Measurements from ENCODE around the gene SULT1C2. TPM values are rescaled to one million over a fixed set of nuclear protein-coding genes. Genes with fewer than 3 reads are reported as not detected.

Gene SULT1C2
- total RNA-seq, 4 donors from 2014 or later, result 1.3 to 2.0 TPM; not detected in 2

DNA sequence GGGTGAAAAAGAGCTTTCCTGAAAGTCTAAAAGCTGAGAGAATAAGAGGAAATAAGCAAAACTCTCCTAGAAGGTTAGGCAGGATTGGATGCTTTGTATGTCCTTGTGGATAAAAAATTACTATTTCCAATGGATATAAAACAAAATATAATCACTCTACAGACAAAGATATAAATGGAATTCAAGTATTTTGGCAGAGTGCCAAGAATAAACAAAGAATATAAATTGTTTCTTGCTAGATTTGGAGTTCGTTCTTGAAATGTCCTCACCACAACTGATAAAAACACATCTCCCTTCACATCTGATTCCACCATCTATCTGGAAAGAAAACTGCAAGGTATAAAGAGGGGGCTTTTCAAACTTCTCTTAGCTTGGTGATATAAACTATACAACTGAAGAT lies 35.6 kb upstream of the SULT1C2 start:
- no peak for DNase-seq (ENCODE audit: low spot score in 2 of 2)
- H3K4me1 ChIP-seq, result no peaks in the 10 kb centered on the region
- WGBS, 2 donors, result 3 to 9% methylated on average over 1 of the region's 1 CpG

DNA sequence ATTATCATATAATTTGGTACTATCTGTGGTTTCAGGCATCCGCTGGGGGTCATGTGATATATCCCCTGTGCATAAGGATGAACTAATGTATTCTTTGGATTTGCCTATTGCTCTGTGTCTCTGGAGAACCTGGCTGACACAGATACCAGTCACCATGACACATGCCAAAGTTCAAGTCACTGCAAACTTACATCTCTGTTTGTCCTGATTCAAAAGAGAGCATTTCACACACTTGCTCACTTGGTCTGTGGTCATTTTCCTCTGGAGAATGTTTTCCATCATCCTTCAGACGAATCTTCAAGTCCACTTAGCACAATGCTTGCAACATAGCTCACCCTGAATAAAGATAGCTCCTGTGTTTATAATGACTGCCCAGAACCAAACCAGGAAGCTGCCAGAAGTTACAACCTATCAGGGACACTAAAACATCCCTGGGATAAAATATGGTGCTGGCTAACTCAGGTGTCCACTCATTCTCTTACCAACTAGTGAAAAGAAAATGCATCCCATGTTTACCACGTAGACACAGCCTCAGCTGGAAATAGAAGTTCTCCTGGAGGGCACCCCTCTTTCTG lies 30.9 kb upstream of the SULT1C2 start:
- Histone ChIP-seq H3K9me3 (no peaks in the 10 kb centered on the region), H3K4me3 (no peak overlapping the region), H3K36me3 (no peaks in the 10 kb centered on the region), H3K4me1 (no peaks in the 10 kb centered on the region), H3K27me3 (no peaks in the 10 kb centered on the region), H3K27ac (no peak overlapping the region)
- TF ChIP-seq, protein P1, sequence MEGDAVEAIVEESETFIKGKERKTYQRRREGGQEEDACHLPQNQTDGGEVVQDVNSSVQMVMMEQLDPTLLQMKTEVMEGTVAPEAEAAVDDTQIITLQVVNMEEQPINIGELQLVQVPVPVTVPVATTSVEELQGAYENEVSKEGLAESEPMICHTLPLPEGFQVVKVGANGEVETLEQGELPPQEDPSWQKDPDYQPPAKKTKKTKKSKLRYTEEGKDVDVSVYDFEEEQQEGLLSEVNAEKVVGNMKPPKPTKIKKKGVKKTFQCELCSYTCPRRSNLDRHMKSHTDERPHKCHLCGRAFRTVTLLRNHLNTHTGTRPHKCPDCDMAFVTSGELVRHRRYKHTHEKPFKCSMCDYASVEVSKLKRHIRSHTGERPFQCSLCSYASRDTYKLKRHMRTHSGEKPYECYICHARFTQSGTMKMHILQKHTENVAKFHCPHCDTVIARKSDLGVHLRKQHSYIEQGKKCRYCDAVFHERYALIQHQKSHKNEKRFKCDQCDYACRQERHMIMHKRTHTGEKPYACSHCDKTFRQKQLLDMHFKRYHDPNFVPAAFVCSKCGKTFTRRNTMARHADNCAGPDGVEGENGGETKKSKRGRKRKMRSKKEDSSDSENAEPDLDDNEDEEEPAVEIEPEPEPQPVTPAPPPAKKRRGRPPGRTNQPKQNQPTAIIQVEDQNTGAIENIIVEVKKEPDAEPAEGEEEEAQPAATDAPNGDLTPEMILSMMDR (IDR thresholded peaks at IDR 0.05), result no peak
- no peak for TF ChIP-seq EP300 (IDR thresholded peaks at IDR 0.05)
- TF ChIP-seq POLR2A (IDR thresholded peaks at IDR 0.05), result no peak
- no peak for DNase-seq (ENCODE audit: low spot score in 2 of 2)
- WGBS, 2 donors, result 64 to 78% methylated on average over 3 of the region's 3 CpGs

More for the DNA sequence above, 35.6 kb upstream of the SULT1C2 start:
- Histone ChIP-seq H3K36me3 (no peaks in the 10 kb centered on the region), H3K27ac (no peak overlapping the region), H3K4me3 (no peak overlapping the region), H3K9me3 (no peaks in the 10 kb centered on the region), H3K27me3 (no peaks in the 10 kb centered on the region)
- no peak for TF ChIP-seq EP300 (IDR thresholded peaks at IDR 0.05)
- no peak for TF ChIP-seq POLR2A (IDR thresholded peaks at IDR 0.05)
- TF ChIP-seq, protein P1 (IDR thresholded peaks at IDR 0.05), result no peak

DNA sequence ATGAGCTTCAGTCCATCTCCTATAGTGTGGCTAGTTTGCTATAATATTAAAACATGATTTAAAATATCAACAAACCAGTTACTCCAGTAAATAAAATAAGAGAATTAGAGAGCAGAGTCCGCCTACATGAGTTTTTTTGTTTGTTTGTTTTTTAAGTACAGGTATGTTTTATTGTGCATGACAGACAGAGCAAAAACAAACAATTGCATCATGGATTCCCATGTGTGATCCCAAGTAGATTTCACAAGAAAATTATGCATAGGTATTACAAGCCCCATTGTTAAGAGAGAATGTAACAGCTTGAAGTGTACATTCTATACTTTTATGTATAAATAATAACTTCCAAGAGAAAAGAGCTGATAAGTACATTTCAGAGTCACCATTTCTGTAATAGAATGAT lies 27.9 kb upstream of the SULT1C2 start:
- TF ChIP-seq EP300 (IDR thresholded peaks at IDR 0.05) (no peak), POLR2A (IDR thresholded peaks at IDR 0.05) (no peak)
- TF ChIP-seq, protein P1 (IDR thresholded peaks at IDR 0.05), result no peak
- Histone ChIP-seq H3K36me3 (no peaks in the 10 kb centered on the region), H3K27ac (no peak overlapping the region), H3K27me3 (no peaks in the 10 kb centered on the region), H3K9me3 (no peaks in the 10 kb centered on the region), H3K4me1 (no peaks in the 10 kb centered on the region), H3K4me3 (no peak overlapping the region)
- 87 to 94% methylated on average over 1 of the region's 1 CpG for WGBS, 2 donors
- no peak for DNase-seq (ENCODE audit: low spot score in 2 of 2)

DNA sequence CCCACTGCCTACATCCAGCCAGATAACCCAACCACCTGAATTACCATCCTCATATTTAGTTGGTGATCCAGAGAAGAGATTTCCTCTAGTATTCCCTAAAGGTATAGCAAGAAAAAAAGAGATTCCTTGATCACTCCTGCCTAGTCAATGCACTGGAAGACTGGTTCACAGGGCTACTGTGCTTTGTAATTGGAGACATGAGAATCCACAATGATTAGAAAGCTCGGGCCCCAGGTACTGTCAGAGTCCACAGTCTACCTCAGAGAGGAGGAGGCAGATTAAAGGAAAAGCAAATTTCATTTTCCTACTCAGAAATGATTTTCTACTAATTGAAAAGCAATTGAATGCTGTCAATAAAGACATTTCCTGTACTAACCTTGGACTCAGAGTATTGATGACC lies 26.7 kb upstream of the SULT1C2 start:
- TF ChIP-seq, protein P1 (IDR thresholded peaks at IDR 0.05), result no peak
- no peak for TF ChIP-seq EP300 (IDR thresholded peaks at IDR 0.05)
- no peak for TF ChIP-seq POLR2A (IDR thresholded peaks at IDR 0.05)
- DNase-seq (ENCODE audit: low spot score in 2 of 2), result no peak
- 75 to 81% methylated on average over 1 of the region's 1 CpG for WGBS, 2 donors
- no peaks in the 10 kb centered on the region for H3K27me3 ChIP-seq
- no peak overlapping the region for H3K27ac ChIP-seq
- H3K9me3 ChIP-seq, result no peaks in the 10 kb centered on the region
- no peak overlapping the region for H3K4me3 ChIP-seq
- peaks cover 0 to 7% (median 0%) of the 10 kb centered on the region in 4 donors for H3K4me1 ChIP-seq
- H3K36me3 ChIP-seq, result no peaks in the 10 kb centered on the region

DNA sequence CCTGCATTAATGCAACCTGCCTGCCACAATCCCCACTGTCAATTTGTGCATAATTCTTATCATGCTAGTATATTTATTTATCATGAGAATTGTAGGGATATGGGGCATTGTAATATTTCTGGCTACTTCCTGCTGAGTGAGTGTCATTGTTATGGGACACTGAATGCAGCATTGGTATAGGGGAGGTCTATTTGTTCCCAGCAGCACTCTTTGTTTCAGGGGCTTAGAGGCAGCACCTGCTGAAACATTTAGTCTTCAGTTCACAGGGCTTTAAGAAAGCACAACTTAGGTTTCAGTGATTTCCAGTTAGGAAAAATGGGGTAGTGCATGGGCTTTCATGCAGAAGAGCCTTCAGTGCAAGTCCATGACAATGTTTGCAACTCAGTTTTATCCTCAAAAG lies 25.3 kb upstream of the SULT1C2 start:
- no peaks in the 10 kb centered on the region for H3K9me3 ChIP-seq
- TF ChIP-seq EP300 (IDR thresholded peaks at IDR 0.05), result no peak
- no peak for TF ChIP-seq POLR2A (IDR thresholded peaks at IDR 0.05)
- TF ChIP-seq, protein P1 (IDR thresholded peaks at IDR 0.05), result no peak
- H3K27ac ChIP-seq, result no peak overlapping the region
- no peaks in the 10 kb centered on the region for H3K27me3 ChIP-seq
- DNase-seq (ENCODE audit: low spot score in 2 of 2), result no peak
- no peaks in the 10 kb centered on the region for H3K36me3 ChIP-seq
- no peak overlapping the region for H3K4me3 ChIP-seq
- peaks cover 0 to 18% (median 2%) of the 10 kb centered on the region in 4 donors for H3K4me1 ChIP-seq
